B cell (primary cell): Measurements from ENCODE around the gene UNC13D. TPM values are rescaled to one million over a fixed set of nuclear protein-coding genes. Genes with fewer than 3 reads are reported as not detected.

Source experiments
- ATAC-seq: fragments of 200-7000 bp; cut with Tn5 transposase; one replicate; pipeline ENCODE4 v1.10.0; 2021; ENCODE audit warnings: low read depth, mild to moderate bottlenecking, moderate number of reproducible peaks, moderate library complexity
- CTCF ChIA-PET: fragments of 350-600 bp; sonication (Branson Sonifier 250); formaldehyde crosslinking; loops from one replicate; lab custom pipeline; 2021; ENCODE audit warnings: antibody characterized with exemption, inconsistent platforms; lab: Charles Lee
- POLR2A ChIA-PET: fragments of 350-600 bp; sonication (Branson Sonifier 250); formaldehyde crosslinking; loops from one replicate; lab custom pipeline; 2021; ENCODE audit warnings: antibody characterized with exemption; lab: Charles Lee
- DNase-seq: peaks from one replicate; pipeline ENCODE4 v3.0.0; 2013
- H2AFZ ChIP-seq: 2 replicates; pipeline ENCODE4 v1.6.1; 2012; ENCODE audit warnings: mild to moderate bottlenecking, low read depth, low read length; ENCODE audit not compliant: insufficient read depth, poor library complexity, severe bottlenecking
- H3K27ac ChIP-seq, 2 donors: 1 replicate in 1 of 2; 2 replicates in 1 of 2; pipeline ENCODE4 v1.5.1; 2012 to 2013; ENCODE audit warnings: low read length in 2 of 2, mild to moderate bottlenecking in 2 of 2, moderate library complexity in 1 of 2
- H3K27me3 ChIP-seq, 4 experiments: fragments of 200-600 bp in 1 of 4; sonication (generic) in 1 of 4; replicated peaks in 1 of 4; 1 replicate in 2 of 4; 2 replicates in 2 of 4; pipeline versions ENCODE4 v1.6.1 to v1.7.0; 2013 to 2016; ENCODE audit warnings: low read length in 3 of 4, mild to moderate bottlenecking in 2 of 4, mixed read lengths in 1 of 4, moderate library complexity in 1 of 4; ENCODE audit not compliant: insufficient read depth in 4 of 4, control insufficient read depth in 3 of 4; ENCODE audit errors: control extremely low read depth in 1 of 4
- H3K36me3 ChIP-seq, 2 experiments: replicated peaks in 1 of 2; 1 replicate in 1 of 2; 2 replicates in 1 of 2; pipeline versions ENCODE4 v1.6.1 to v1.7.1; 2013; ENCODE audit warnings: low read length in 1 of 2; ENCODE audit not compliant: insufficient read depth in 2 of 2, control insufficient read depth in 1 of 2; ENCODE audit errors: control extremely low read depth in 1 of 2, extremely low read depth in 1 of 2
- H3K4me1 ChIP-seq, 2 donors: fragments of 200-600 bp in 1 of 2; sonication (generic) in 1 of 2; 1 replicate in 1 of 2; 2 replicates in 1 of 2; pipeline versions ENCODE4 v1.5.1 to v1.6.1; 2013 to 2017; ENCODE audit warnings: low read length in 2 of 2; ENCODE audit not compliant: control insufficient read depth in 2 of 2, insufficient read depth in 2 of 2
- H3K4me2 ChIP-seq: replicated peaks from 2 replicates; pipeline ENCODE3; 2012; ENCODE audit warnings: mild to moderate bottlenecking, low read depth, low read length; ENCODE audit not compliant: poor library complexity, severe bottlenecking
- H3K4me3 ChIP-seq, 5 experiments: fragments of 200-600 bp in 1 of 5; sonication (generic) in 1 of 5; 1 replicate in 3 of 5; 2 replicates in 2 of 5; pipeline versions ENCODE4 v1.5.1 to v1.7.0; 2011 to 2016; ENCODE audit warnings: low read length in 4 of 5, mild to moderate bottlenecking in 4 of 5, low read depth in 2 of 5, control low read depth in 1 of 5, moderate library complexity in 1 of 5; ENCODE audit not compliant: insufficient read depth in 1 of 5; ENCODE audit errors: control extremely low read depth in 1 of 5, extremely low read depth in 1 of 5
- H3K79me2 ChIP-seq: fragments of 200-600 bp; sonication (generic); one replicate; pipeline ENCODE4 v1.6.0; 2016; ENCODE audit warnings: low read length; ENCODE audit not compliant: control insufficient read depth, insufficient read depth
- H3K9ac ChIP-seq: fragments of 200-600 bp; sonication (generic); 2 replicates; pipeline ENCODE4 v1.6.1; 2017; ENCODE audit warnings: mild to moderate bottlenecking, low read length, moderate library complexity
- H3K9me3 ChIP-seq, 3 donors: one replicate each; pipeline versions ENCODE4 v1.6.1 to v1.7.1; 2013; ENCODE audit warnings: low read length in 2 of 3; ENCODE audit not compliant: control insufficient read depth in 2 of 3, insufficient read depth in 1 of 3; ENCODE audit errors: control extremely low read depth in 1 of 3
- H4K20me1 ChIP-seq: 2 replicates; pipeline ENCODE4 v1.6.0; 2012; ENCODE audit warnings: mild to moderate bottlenecking, low read length; ENCODE audit not compliant: insufficient read depth, control insufficient read depth, poor library complexity, severe bottlenecking
- H3K27ac Mint-ChIP-seq: one replicate; pipeline ENCODE4 v1.8.0; 2021; ENCODE audit warnings: mixed read lengths
- H3K27me3 Mint-ChIP-seq: one replicate; pipeline ENCODE4 v1.8.0; 2021; ENCODE audit warnings: mixed read lengths
- H3K4me1 Mint-ChIP-seq: one replicate; pipeline ENCODE4 v1.8.0; 2021; ENCODE audit warnings: mixed read lengths
- H3K4me3 Mint-ChIP-seq: one replicate; pipeline ENCODE4 v1.8.0; 2021; ENCODE audit warnings: mixed read lengths
- H3K9me3 Mint-ChIP-seq: one replicate; pipeline ENCODE4 v1.8.0; 2022; ENCODE audit warnings: mixed read lengths; ENCODE audit not compliant: insufficient read depth
- EZH2 ChIP-seq: IDR thresholded peaks from 2 replicates; pipeline ENCODE4 v1.6.1; 2012; ENCODE audit warnings: borderline replicate concordance, low read depth, mild to moderate bottlenecking, moderate library complexity, low read length; ENCODE audit not compliant: insufficient read depth, poor library complexity, severe bottlenecking
- WGBS: methylation state at CpG from one replicate; pipeline ENCODE4 v1.1.5; 2013; ENCODE audit warnings: missing lambda C conversion rate; ENCODE audit not compliant: insufficient coverage; 5-methylcytosine and 5-hydroxymethylcytosine counted together
- intact Hi-C: fragments of 100-400 bp; cut with micrococcal nuclease; formaldehyde crosslinking; loops from one replicate; pipeline ENCODE4 v1.10.0; 2022
- polyA plus RNA-seq: library from polyadenylated mRNA; depleted of rRNA; stranded (reverse); fragments of >200 nt; gene quantifications from 2 replicates; pipeline ENCODE4 v1.2.3, GENCODE V29; 2012
- total RNA-seq, 2 donors: library from RNA; stranded (reverse); fragments of 120-200 nt in 1 of 2; gene quantifications; 1 replicate in 1 of 2; 2 replicates in 1 of 2; pipeline versions ENCODE4 v1.2.3 to v1.2.4, GENCODE V29; 2013 to 2022
- TF ChIP-seq, protein P1 (sequence below): fragments of 200-600 bp; IDR thresholded peaks from one replicate; pipeline ENCODE4 v1.8.0; 2022; ENCODE audit warnings: antibody characterized with exemption, mild to moderate bottlenecking

UNC13D gene
- total and polyA plus RNA-seq, 2 donors (not counting 1 experiment from before 2014, with no cell fraction given): 101 to 107 TPM

GRCh38 chr17:75834279-75834920 lies 9.8 kb downstream of the UNC13D start:
- Histone ChIP-seq H3K36me3 (peaks cover 0 to 54% of the 10 kb centered on the region in 2 experiments), H3K4me2 (no peak overlapping the region), H3K79me2 (no peaks in the 10 kb centered on the region), H4K20me1 (no peaks in the 10 kb centered on the region), H3K4me1 (peaks cover 4 to 5% of the 10 kb centered on the region in 2 donors), H3K4me3 (no peak overlapping the region), H3K27ac (no peak overlapping the region), H3K27me3 (no peaks in the 10 kb centered on the region), H2AFZ (no peak overlapping the region), H3K9ac (no peak overlapping the region), H3K9me3 (no peaks in the 10 kb centered on the region)
- H3K4me1 Mint-ChIP-seq: peaks cover 13% of the 10 kb centered on the region
- no peak overlapping the region for H3K4me3 Mint-ChIP-seq
- H3K27me3 Mint-ChIP-seq: no peaks in the 10 kb centered on the region
- ChIA-PET POLR2A (interaction anchor here (0.6 to 1.1 kb wide), 3 partner anchors 19 to 63 kb away, joined by 3 to 5 read pairs (median 4); no protein-coding TSS in a partner anchor), CTCF (interaction anchor here (1.5 kb wide), 1 partner anchor 15 kb away, joined by 3 read pairs; no protein-coding TSS in a partner anchor)
- no peaks in the 10 kb centered on the region for H3K9me3 Mint-ChIP-seq
- WGBS: 92% methylated on average over 25 of the region's 25 CpGs
- H3K27ac Mint-ChIP-seq: no peak overlapping the region
- TF ChIP-seq, protein P1, sequence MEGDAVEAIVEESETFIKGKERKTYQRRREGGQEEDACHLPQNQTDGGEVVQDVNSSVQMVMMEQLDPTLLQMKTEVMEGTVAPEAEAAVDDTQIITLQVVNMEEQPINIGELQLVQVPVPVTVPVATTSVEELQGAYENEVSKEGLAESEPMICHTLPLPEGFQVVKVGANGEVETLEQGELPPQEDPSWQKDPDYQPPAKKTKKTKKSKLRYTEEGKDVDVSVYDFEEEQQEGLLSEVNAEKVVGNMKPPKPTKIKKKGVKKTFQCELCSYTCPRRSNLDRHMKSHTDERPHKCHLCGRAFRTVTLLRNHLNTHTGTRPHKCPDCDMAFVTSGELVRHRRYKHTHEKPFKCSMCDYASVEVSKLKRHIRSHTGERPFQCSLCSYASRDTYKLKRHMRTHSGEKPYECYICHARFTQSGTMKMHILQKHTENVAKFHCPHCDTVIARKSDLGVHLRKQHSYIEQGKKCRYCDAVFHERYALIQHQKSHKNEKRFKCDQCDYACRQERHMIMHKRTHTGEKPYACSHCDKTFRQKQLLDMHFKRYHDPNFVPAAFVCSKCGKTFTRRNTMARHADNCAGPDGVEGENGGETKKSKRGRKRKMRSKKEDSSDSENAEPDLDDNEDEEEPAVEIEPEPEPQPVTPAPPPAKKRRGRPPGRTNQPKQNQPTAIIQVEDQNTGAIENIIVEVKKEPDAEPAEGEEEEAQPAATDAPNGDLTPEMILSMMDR: no peak
- no peak for TF ChIP-seq EZH2
- intact Hi-C loops: no loop called here
- DNase-seq: no peak
- ATAC-seq: no peak
